EH (cell line): ENCODE data around the gene TM9SF2.
"Not testable (repeated sequence)": the region's sequence is repeated elsewhere in the genome, so short reads cannot be mapped to it uniquely, and the experiment has no call there.

ENCODE experiments used
- DNase-seq: peaks from one replicate; pipeline ENCODE4 v3.0.0-alpha.2; 2015; ENCODE audit warnings: low read depth

Gene TM9SF2

DNA sequence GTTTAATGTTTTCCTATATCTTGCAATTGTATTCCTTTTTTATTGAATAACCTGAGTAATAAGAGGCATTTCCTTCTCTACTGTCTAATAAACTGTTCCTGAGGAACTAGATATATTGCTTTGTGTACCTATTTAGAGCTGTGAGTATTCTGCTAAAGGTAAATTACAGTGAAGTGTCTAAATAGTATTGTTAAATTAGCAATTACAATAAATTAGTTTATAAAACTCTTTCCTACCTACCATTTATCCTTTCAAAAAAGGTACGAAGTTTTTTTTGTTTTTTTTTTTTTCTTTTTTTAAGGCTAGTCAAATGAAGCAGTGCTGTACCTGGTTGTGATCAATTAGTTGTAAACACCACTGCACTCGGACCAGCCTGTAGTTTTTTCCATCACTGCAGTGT is 34.8 kb downstream of the TM9SF2 start:
- DNase-seq: no peak

DNA sequence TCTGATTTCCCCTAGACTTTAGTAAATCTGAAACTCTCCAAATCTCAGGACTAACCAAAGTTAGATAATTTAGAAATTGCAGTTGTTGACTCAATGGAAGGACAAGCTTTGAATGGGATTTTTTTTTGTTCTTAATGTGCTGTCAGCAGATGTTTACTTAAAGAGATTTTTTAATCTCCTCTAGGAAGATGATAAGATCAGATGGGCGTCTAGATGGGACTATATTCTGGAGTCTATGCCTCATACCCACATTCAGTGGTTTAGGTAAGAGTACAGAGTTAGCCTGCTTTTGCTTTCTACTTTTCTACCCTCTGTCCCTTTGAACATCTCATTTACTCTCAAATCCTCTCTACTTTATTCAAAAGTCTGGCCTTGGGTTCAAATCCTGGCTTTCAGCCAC is 39.3 kb downstream of the TM9SF2 start:
- DNase-seq: no peak

DNA sequence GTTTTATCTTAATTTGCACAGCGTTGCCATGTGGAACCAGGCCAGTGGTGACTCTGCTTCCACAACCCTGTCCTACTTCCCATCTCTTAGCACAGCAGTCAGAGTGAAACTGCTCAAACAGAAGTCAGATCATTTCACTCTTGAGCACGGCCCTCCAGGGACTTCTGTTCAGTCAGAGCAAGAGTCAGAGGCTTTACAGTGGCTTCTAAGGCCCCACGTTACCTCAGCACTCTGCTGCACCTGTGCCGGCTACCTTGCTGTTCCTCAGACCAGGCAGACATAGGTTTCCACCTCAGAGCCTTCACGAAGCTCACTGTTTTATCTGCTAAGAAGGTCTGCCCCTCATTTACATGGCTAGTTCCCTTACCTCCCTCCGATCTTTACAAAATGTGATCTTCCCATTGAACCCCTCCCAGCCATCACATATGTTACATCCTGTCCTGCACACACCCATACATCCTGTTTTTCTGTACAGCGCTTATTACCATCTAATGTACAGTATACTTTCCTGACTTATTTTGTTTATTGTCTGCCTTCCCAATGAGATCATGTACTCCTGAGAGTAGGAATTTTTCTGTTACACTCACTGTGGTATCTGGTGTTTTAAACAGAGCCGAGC is 41.6 kb downstream of the TM9SF2 start:
- no peak for DNase-seq

DNA sequence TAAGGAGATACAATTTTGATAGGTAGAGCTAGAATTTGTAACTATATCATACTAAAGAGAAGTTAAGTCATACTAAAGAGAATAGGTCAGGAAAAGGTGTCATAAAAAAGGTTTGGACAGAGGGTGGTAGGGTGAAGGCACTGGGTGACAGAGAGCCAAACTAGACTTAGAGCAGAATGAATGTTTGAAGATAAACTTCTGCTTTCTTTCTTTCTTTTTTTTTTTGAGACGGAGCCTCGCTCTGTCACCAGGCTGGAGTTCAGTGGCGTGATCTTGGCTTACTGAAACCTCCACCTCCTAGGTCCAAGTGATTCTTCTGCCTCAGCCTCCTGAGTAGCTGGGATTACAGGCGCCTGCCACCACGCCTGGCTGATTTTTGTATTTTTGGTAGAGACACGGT is 44.1 kb downstream of the TM9SF2 start:
- DNase-seq: no peak

DNA sequence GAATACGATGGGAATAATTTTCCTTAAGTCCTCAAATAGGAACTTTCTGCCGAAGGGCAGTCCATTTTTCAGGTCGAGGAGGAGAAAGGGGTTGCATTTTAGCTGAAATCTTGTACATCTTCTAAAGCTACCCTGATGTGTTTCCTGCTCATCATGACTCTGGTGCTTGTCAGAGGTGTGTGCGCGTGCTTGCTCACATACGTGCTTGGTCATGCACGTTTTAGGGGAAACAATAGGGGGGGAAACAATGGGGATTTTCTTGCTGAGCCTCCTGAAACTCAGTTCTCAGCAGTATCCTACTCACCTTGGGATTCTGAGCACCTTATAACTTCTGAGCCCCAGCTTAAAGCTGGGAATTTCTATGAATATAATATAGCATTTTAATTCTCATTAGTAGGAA is 44.7 kb downstream of the TM9SF2 start:
- DNase-seq: no peak

DNA sequence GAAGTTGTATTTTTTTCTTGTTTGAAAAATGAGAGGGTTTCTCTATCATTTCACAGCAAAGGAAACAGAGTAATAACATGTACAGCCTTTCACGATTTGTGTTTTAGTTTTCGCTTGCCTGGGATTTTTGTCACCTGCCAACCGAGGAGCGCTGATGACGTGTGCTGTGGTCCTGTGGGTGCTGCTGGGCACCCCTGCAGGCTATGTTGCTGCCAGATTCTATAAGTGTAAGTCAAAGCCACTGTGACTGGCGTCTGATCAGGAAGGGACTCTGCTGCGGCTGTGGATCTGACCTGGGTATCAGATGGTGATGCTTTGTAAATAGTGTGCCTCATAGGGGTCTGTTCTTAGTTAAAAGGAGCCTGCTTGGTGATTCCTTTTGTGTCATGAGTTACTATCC is 45.6 kb downstream of the TM9SF2 start:
- no peak for DNase-seq

DNA sequence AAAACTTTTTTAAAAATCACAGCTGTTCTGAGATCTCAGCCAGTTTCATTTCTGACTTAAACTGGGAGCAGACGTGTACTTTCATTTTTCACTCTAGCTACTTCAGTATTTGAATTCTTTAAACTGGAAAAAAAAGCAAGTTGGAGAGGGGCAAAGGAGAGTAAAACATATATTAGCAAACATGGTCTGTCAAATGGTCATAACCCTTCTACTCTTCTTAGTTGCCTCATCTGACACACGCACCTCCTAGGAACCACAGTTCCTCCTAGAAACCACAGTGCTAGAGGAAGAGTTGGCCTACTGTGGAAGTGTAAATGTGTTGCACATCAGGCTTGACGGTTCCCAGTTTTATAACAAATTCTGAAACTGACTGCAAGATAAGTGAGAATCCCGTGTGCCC is 47.2 kb downstream of the TM9SF2 start:
- no peak for DNase-seq

DNA sequence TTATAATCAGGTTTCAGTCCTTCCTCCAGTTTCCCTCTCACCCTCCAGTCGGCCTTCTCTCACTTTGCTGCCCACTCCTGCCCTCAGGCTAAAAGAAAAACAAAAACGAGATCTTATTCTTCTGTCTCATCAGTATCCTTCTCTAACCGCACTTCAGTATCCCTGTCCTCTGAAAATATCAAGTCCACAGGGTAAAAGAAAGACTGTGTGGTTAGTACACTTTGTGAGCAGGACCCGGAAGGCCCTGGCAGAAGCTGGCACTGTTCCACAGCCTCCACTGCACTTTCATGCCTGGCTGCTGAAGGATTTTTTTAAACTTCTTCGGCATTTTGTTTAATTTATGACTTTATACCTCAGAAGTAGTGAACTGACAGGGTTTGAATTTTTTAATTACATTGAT is 51.8 kb downstream of the TM9SF2 start:
- DNase-seq: no peak

DNA sequence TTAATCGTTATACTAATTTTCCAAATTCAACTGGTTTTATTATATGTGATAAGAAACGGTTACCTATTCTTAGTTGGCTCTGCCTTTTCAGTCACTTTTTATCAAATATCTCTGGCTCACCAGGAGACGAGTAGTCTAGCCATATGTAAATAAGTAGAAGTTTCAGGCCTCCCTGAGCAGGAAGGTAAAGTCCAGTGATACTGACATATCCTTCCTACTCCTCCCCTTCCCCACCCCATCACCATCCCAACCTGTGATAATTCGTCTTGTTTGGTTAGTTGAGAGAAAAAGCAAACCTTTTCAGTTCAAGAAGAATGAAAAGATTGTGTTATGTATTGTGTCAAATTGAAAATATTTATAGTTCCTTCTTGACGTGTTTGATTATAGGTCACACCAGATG is 53.9 kb downstream of the TM9SF2 start:
- DNase-seq: no peak

DNA sequence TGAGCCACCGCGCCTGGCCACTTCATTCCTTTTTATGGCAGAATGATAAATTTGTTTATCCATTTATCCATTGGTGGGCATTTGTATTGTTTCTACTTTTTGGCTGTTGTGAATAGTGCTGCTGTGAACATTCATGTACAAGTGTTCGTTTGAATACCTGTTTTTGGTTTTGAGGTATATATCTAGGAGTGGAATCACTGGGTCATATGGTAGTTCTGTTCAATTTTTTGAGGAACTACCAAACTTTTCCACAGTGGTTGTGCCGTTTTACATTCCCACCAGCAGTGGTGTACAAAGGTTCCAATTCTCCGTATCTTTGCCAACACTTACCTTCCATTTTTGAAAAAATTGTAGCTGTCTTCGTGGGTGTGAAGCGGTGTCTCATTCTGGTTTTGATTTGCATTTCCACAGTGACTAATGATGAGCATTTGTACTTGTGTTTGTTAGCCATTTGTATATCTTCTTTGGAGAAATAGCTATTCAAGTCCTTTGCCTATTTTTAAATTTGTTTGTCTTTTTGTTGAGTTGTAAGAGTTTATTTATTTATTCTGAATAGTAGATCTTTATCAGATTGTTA is 55.7 kb downstream of the TM9SF2 start:
- DNase-seq: no peak

DNA sequence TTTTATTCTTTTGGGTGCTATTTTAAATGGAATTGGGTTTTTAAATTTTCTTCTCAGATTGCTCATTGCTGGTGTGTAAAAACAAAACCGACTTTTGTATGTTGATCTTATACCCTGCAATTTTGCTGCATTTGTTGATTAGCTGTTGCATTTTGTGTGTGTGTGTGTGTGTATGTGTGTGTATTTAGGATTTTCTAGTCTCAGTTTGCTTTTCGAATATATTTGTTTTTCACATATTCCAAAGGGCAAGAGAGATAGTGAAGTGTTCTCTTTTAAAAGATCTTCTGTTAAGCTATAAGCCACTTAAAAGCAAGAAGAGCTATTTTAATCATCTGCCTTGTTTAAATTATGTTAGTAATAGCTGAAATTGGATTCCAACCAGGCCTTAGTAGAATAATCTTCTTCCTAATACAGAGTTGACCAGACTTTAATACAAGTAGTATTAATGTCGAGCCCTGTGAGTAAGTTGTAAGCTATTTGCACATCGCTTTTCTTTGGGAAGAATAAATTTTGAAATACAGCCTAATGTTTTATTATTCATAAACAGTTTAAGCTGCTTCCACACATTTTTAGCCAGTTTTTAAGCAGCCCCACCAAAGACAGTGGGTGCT is 57.4 kb downstream of the TM9SF2 start:
- DNase-seq: peak; percentile 20

DNA sequence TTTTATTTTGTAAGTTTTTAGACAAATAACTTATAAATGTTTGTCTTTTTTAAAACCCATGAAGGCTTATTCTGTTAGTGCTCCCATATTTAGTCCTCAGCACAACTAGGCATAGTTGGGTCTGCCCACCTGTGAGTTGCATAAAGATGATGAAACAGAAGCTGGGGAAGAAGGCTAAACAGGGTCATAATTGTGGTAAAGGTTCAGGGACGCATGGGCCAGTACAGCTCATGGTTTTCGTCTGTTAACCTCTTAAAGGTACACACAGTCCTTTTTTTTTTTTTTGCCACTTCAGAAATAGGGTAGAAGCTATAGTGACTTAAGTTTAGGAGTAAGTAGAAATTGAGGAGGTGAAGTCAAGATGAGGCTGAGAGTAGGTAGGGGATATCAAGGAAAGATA is 58.3 kb downstream of the TM9SF2 start:
- DNase-seq: no peak

DNA sequence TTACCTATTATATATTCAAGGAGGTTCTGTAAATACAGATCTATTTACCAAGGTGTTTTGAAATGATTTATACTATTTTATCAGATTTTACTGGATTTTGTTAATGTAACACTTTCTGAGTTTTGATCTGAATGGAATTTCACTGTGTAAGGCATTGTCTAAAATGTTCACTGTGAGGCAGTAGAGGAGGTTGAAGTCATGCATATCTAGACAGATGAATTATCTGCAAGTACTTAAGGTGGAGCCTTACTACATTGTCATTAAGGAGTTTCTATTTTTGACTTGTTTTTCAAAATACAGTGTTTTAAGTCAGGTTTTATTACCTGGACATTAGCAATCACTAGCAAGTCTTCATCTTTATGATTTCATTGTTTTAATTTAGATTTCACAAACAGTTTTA is 62.1 kb downstream of the TM9SF2 start:
- DNase-seq: no peak

DNA sequence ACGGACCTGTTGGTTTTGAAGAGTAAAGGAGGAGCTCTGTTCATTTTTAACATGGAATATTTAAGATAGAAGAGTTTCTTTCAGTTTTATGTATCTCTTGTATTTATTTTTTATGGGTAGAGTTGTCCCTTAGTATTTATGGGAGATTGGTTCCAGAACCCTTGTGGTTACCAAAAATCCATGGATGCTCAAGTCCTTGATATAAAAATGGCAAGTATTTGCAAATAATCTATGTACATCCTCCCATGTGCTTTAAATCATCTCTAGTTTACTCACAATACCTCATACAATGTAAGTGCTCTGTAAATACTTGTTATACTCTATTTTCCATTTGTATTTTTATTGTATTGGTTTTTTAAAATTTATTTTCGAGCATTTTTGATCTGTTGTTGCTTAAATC is 63.1 kb downstream of the TM9SF2 start:
- peak; percentile 26 for DNase-seq

DNA sequence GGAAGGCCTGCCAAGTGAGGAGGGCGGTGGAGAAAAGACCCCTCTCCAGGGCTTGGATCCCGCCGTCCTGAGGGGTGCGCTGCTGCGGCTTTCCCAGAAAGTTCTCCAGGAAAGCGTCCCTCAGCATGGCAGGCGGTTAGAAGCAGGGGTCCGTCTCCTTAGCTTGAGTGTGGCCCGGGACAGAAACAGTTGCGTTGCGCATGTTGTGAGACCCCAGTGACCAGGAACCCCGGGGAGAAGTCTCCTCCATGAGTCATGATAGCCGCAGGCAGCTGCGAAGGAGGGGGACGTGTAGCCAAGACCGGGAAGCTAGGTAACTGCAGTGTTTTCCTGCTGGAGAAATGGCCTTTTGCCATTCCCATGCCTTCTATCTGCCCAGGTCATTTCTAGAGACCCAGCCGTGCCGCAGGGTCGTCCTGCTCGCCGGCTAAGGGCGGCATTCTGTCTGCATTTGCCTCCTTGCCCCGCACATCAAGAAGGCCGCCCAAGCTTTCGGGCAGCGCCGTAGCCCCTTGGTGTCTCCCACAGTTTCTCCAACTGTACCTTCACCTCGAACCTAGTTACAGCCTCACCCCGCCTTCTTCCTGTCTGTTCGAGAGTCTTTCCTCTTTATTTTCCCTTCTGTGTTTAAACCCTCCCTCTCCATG is 64.3 kb downstream of the TM9SF2 start:
- DNase-seq: no peak

DNA sequence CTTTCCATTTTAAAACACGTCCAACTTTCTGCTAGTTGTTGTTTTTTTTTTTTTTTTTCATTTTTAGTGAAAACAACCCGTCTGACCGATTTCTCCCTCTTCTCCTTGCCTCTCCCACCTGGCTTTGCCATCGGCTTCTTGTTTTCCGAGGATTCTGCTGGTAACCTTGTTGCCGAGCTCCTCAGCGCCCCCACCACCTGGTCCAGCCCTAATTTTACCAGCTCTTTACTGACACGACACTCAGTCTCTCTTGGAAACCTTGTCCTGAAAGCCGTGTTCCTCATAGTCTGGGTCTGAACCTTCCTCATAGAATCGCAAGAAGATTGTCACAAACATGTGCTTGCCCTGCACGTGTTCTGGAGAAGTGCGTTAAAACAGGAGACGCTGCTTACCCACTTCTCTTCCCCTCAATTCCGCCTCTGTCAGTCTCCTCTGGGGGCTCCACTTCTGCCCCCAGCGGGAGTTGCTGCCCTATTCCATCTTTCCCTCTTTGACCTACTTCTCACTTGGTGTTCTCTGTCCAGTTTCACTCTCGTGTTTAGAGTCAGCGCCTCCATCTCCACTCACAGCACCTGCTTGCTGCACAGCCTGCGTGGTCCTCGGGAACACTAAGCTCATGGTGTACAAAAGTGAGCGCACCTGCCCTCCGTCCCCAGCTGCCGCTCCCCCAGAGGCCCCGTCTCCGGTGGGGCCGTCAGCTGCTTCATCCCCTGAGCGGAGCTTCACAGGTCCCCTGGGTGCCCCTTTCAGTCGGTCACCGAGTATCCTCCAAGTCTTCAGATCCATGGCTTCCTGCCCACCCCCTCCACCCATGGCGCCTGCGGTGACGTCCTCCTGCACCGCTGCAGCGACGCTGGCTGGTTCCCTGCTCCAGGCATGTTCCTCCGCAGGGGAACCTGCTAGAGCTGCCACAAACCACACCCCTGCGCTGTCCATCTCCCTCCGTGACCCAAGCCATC is 65.1 kb downstream of the TM9SF2 start:
- no peak for DNase-seq

DNA sequence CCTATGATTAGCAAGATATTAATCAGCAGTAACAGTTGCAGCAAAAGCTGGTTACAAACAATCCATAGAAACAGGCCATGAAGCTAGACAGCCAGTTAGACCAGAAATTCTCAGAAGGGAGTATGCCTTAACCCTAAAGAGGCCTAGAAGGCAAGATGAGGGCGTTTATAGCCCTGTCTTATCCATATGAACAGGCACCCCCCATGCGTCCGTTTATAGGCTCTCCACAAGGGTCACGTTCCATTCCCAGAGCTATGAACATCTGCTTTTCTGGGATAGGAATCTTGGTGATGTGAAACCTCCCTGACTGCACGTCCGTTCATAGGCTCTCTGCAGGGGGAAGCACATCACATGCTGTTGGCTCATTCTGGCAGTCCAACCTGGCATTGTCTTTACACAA is 67.6 kb downstream of the TM9SF2 start:
- DNase-seq: not testable (repeated sequence)

DNA sequence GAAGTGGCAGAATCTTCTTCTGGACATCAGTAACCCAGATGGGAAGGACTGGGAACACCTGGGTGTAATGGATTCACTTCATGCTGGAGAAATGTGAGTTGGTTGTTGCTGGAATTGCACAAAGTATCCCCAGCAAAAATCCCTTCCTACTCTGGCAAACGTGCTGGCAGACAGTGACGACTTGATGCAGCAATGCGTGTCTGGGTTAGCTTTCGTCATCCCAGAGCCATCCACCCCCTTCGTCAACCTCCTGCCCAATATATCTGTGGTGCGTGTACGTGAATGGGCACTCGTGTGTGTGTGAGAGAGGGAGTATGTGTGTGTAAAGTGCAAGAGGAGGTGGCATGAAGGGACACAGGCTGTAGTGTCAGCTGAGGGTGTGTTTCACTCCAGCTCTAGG is 70.9 kb downstream of the TM9SF2 start:
- no peak for DNase-seq

DNA sequence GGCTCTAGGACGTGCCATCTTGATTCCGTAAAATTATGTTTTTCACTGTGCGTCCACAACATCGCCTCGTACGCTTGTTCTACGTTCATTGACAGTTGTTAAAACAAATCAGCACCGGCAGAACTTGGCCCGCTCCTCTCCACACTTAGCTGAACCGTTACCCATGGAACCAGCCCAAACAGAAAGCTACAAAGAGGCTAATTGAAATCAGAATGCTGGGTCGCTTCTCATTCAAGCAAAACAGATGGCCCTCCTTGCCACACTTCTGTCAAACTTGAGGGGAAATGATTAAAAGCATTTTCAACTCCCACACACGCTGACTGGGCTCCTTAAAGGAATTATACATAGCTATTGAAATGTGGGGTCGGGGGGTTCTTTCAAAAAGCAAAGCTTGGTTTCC is 71.6 kb downstream of the TM9SF2 start:
- DNase-seq: no peak

DNA sequence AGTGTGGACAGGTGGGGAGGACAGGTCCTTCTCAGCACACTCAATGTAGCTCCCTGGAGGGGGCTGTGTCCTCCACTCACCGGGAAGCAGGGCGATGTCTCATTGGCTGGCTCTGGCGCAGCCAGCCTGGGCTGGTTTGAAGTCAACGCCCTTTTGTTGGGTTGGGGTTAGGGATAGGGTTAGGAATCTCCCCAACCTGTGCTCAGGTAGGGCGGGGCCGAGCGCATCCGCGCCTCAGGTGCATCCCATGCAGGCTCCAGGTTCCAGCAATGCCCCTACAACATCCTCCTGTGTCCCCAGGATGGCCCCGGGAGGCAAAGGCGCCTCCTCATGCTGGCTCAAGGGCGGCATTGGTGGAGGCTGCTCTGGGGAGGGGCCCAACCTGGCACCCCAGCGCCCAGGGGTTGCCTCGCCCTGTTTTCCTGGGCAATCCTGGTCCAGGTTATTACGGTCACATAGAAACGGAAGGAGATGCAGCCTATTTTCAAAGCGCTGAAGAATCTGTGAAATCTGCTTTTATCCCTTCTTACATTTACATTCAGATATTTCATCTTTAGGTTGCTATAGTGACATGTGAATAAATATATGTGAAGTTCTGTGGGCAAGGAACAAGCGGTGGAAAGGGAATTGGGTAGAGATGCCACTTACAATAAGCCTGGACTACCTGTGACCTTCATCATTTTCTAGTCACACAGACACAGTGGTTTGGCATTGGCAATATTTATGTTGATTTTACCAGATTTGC is 74.3 kb downstream of the TM9SF2 start:
- no peak for DNase-seq
